ENCODE measurements around the gene C1QTNF3. TPM values are rescaled to one million over a fixed set of nuclear protein-coding genes. Genes with fewer than 3 reads are reported as not detected.
"Not testable (repeated sequence)": the region's sequence is repeated elsewhere in the genome, so short reads cannot be mapped to it uniquely, and the experiment has no call there.

Gene C1QTNF3
- total RNA-seq, 1 donor from 2014 or later, result 1.5 TPM

- Mint-ChIP-seq H3K27me3 (ENCODE audit: low read depth) (no peaks in the 10 kb centered on the region), H3K4me3 (ENCODE audit: unreplicated experiment) (no peak overlapping the region), H3K36me3 (ENCODE audit: low read depth) (no peaks in the 10 kb centered on the region), H3K9me3 (ENCODE audit: low read depth) (no peaks in the 10 kb centered on the region), H3K4me1 (ENCODE audit: low read depth) (peaks cover 31% of the 10 kb centered on the region), H3K27ac (ENCODE audit: unreplicated experiment) (no peak overlapping the region)
- DNase-seq (ENCODE audit: low spot score), result no peak
- no peak for TF ChIP-seq CTCF (IDR thresholded peaks at IDR 0.05)
These were observed 31.5 kb downstream of the C1QTNF3 start for GRCh38 chr5:34011536-34011935.

- not testable (repeated sequence) for H3K36me3 Mint-ChIP-seq (ENCODE audit: low read depth); H3K27me3 Mint-ChIP-seq (ENCODE audit: low read depth); H3K9me3 Mint-ChIP-seq (ENCODE audit: low read depth); H3K27ac Mint-ChIP-seq (ENCODE audit: unreplicated experiment); DNase-seq (ENCODE audit: low spot score); H3K4me3 Mint-ChIP-seq (ENCODE audit: unreplicated experiment)
- peaks cover 44% of the 10 kb centered on the region for H3K4me1 Mint-ChIP-seq (ENCODE audit: low read depth)
These were observed 32.9 kb downstream of the C1QTNF3 start for GRCh38 chr5:34010146-34010545.

DNA sequence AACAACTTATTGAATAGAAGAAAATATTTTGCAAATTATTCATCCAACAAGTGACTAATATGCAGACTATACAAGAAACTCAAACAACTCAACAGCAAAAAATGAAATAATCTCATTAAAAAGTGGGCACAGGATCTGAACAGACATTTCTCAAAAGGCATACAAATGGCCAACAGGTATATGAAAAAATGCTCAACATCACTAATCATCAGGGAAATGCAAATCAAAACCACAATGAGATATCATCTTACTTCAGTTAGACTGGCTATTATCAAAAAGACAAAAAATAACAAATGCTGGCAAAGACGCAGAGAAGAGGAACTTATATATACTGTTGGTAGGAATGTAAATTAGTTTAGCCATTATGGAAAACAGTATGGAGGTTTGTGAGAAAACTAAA lies 33.4 kb downstream of the C1QTNF3 start:
- Mint-ChIP-seq H3K9me3 (ENCODE audit: low read depth) (no peaks in the 10 kb centered on the region), H3K4me3 (ENCODE audit: unreplicated experiment) (no peak overlapping the region), H3K27ac (ENCODE audit: unreplicated experiment) (no peak overlapping the region), H3K36me3 (ENCODE audit: low read depth) (no peaks in the 10 kb centered on the region), H3K27me3 (ENCODE audit: low read depth) (no peaks in the 10 kb centered on the region), H3K4me1 (ENCODE audit: low read depth) (peaks cover 42% of the 10 kb centered on the region)
- no peak for DNase-seq (ENCODE audit: low spot score)
- TF ChIP-seq CTCF (IDR thresholded peaks at IDR 0.05), result no peak

- Mint-ChIP-seq H3K9me3 (ENCODE audit: low read depth) (no peaks in the 10 kb centered on the region), H3K36me3 (ENCODE audit: low read depth) (peaks cover 2% of the 10 kb centered on the region), H3K27ac (ENCODE audit: unreplicated experiment) (peak overlapping the region; percentile 90), H3K27me3 (ENCODE audit: low read depth) (no peaks in the 10 kb centered on the region), H3K4me3 (ENCODE audit: unreplicated experiment) (peak overlapping the region; percentile 87), H3K4me1 (ENCODE audit: low read depth) (peaks cover 49% of the 10 kb centered on the region)
- no peak for DNase-seq (ENCODE audit: low spot score)
- TF ChIP-seq CTCF (IDR thresholded peaks at IDR 0.05), result no peak
These were observed 34.2 kb downstream of the C1QTNF3 start for GRCh38 chr5:34008802-34009201.

GRCh38 chr5:34007621-34008600 lies 35.1 kb downstream of the C1QTNF3 start, which contains the start of gene AMACR:
Gene AMACR, minus strand, starts transcription at chr5:34008050. Its CDS starts 31 bp downstream, at chr5:34008019.
- peaks cover 55% of the 10 kb centered on the region for H3K4me1 Mint-ChIP-seq (ENCODE audit: low read depth)

More at GRCh38 chr5:34007621-34008600, 35.1 kb downstream of the C1QTNF3 start, which contains the start of gene AMACR:
- peak; percentile 95 for DNase-seq (ENCODE audit: low spot score)
- Mint-ChIP-seq H3K4me3 (ENCODE audit: unreplicated experiment) (peak within 1 kb of the TSS; percentile 87), H3K27me3 (ENCODE audit: low read depth) (no peaks in the 10 kb centered on the region), H3K9me3 (ENCODE audit: low read depth) (no peaks in the 10 kb centered on the region), H3K36me3 (ENCODE audit: low read depth) (peaks cover 10% of the 10 kb centered on the region), H3K27ac (ENCODE audit: unreplicated experiment) (peak within 1 kb of the TSS; percentile 90)
- TF ChIP-seq CTCF (IDR thresholded peaks at IDR 0.05), result peak; percentile 49
